Measurements from ENCODE around the gene RAD51B. TPM values are rescaled to one million over a fixed set of nuclear protein-coding genes. Genes with fewer than 3 reads are reported as not detected.

RAD51B gene
- total and polyA plus RNA-seq, 9 of the 15 experiments (the other 6 are each of a cell fraction or from before 2014, with no cell fraction given) = 8.5 to 17.3 (median 11.3) TPM

GRCh38 chr14:68547305-68548193, 728.0 kb downstream of the RAD51B start:
- Histone ChIP-seq H3K9me3 (replicated peaks; ENCODE audit: control insufficient read depth, insufficient read depth, low read depth, low read length) (0 out of 2 replicates have a peak, but pooled peaks cover 2% of the 10 kb centered on the region), H4K20me1 (replicated peaks; ENCODE audit: control insufficient read depth, insufficient read depth, low read length) (peaks cover 3% of the 10 kb centered on the region; the same call in 1 of the 2 replicates), H3K36me3 (ENCODE audit: control insufficient read depth, insufficient read depth, low read length) (no peaks in the 10 kb centered on the region), H3K4me1 (replicated peaks in 1 of 2; ENCODE audit: control insufficient read depth in 2 of 2, insufficient read depth in 2 of 2, low read length in 2 of 2) (peaks cover 0 to 2% of the 10 kb centered on the region in 2 experiments; a peak in 3 of 5 replicates), H3K9me1 (ENCODE audit: control insufficient read depth, insufficient read depth, low read length) (no peaks in the 10 kb centered on the region), H3K79me2 (ENCODE audit: control insufficient read depth, insufficient read depth, low read length) (no peaks in the 10 kb centered on the region), H3K27me3 (ENCODE audit: control insufficient read depth in 2 of 2, insufficient read depth in 2 of 2, low read length in 2 of 2) (peaks cover 0 to 5% of the 10 kb centered on the region in 2 experiments; a peak in 2 of 5 replicates), H2AFZ (ENCODE audit: low read depth, low read length) (no peak overlapping the region), H3K9ac (ENCODE audit: insufficient read depth in 1 of 2, low read depth in 2 of 2, low read length in 2 of 2) (no peak overlapping the region), H3K4me2 (ENCODE audit: insufficient read depth, low read length) (no peak overlapping the region), H3K4me3 (no peak overlapping the region), H3K27ac (ENCODE audit: extremely low read depth, low read depth, low read length) (no peak overlapping the region)
- no peak for DNase-seq (ENCODE audit: extremely low read depth in 1 of 4, low spot score in 3 of 4)
- no peak for ATAC-seq
- 44% methylated on average over 10 of the region's 12 CpGs for WGBS (ENCODE audit: insufficient coverage, low coverage, missing lambda C conversion rate)
- FAIRE-seq = no peak
- TF ChIP-seq ZNF175 (CRISPR knock-in tag; IDR thresholded peaks at IDR 0.05; ENCODE audit: low read depth) (no peak), ZNF551 (CRISPR knock-in tag; IDR thresholded peaks at IDR 0.05) (no peak), RBM22 (IDR thresholded peaks at IDR 0.05; ENCODE audit: low read depth, low read length, poor library complexity, severe bottlenecking) (no peak), FOSL1 (tag; conservative IDR thresholded peaks at IDR 0.05) (peak; percentile 45)
- intact Hi-C loops (cut with micrococcal nuclease) = no loop called here
- BruUV-seq (replicated peaks) = no TSS peak
- CTCF ChIA-PET (ENCODE audit: low intra/inter-chr PET ratio) = no interaction called here
- in situ Hi-C loops (cut with MboI) = no loop called here
- POLR2A ChIA-PET = no interaction called here

Measured in K562 (cell line).